Prostate gland (tissue), 2 donors: Measurements from ENCODE around the gene PNMT. TPM values are rescaled to one million over a fixed set of nuclear protein-coding genes. Genes with fewer than 3 reads are reported as not detected.

Experiments
- DNase-seq: peaks from one replicate; pipeline ENCODE4 v3.0.0-alpha.2; 2019; ENCODE audit warnings: low spot score
- H3K27ac ChIP-seq, 2 donors: fragments of 200-600 bp; sonication (generic); 2 replicates each; pipeline ENCODE4 v1.5.1; 2017 to 2019
- H3K27me3 ChIP-seq: fragments of 200-600 bp; sonication (generic); replicated peaks from 2 replicates; pipeline ENCODE4 v1.5.1; 2019; ENCODE audit not compliant: insufficient read depth
- H3K36me3 ChIP-seq, 2 donors: fragments of 200-600 bp; sonication (generic); 1 replicate in 1 of 2; 2 replicates in 1 of 2; pipeline versions ENCODE4 v1.5.1 to v1.8.1; 2017 to 2019
- H3K4me1 ChIP-seq: fragments of 200-600 bp; sonication (generic); replicated peaks from 2 replicates; pipeline ENCODE4 v1.5.1; 2019
- H3K4me3 ChIP-seq, 2 donors: fragments of 200-600 bp; sonication (generic); 2 replicates each; pipeline ENCODE4 v1.5.1; 2017 to 2019
- H3K9me3 ChIP-seq: fragments of 200-600 bp; sonication (generic); 2 replicates; pipeline ENCODE4 v1.5.1; 2017
- POLR2A ChIP-seq: fragments of 450-650 bp; IDR thresholded peaks from one replicate; pipeline ENCODE4 v1.6.1; 2016; ENCODE audit warnings: antibody characterized with exemption, mild to moderate bottlenecking
- POLR2AphosphoS5 ChIP-seq: sonication (generic); formaldehyde crosslinking; IDR thresholded peaks from one replicate; pipeline ENCODE4 v1.6.1; 2017; ENCODE audit warnings: antibody characterized with exemption
- WGBS: methylation state at CpG from one replicate; pipeline ENCODE4 v1.1.5; 2018; 5-methylcytosine and 5-hydroxymethylcytosine counted together
- intact Hi-C: fragments of 100-400 bp; cut with DNase I; formaldehyde crosslinking; loops from one replicate; pipeline ENCODE4 v1.14.2; 2022
- total RNA-seq, 2 donors: library from RNA; depleted of rRNA; stranded (reverse); fragments of >200 nt; gene quantifications; one replicate each; pipeline ENCODE4 v1.1.0, GENCODE V29; 2016
- TF ChIP-seq, protein P1 (sequence below), 4 experiments: fragments of 200-600 bp in 2 of 4; fragments of 450-650 bp in 2 of 4; sonication (generic) in 2 of 4; IDR thresholded peaks; 1 replicate in 3 of 4; 2 replicates in 1 of 4; pipeline ENCODE4 v1.5.1; 2016 to 2019; ENCODE audit warnings: antibody characterized with exemption in 4 of 4, mild to moderate bottlenecking in 2 of 4, moderate library complexity in 2 of 4

PNMT gene
- total RNA-seq, 2 donors from 2014 or later = 2.7 to 5.8 TPM

DNA sequence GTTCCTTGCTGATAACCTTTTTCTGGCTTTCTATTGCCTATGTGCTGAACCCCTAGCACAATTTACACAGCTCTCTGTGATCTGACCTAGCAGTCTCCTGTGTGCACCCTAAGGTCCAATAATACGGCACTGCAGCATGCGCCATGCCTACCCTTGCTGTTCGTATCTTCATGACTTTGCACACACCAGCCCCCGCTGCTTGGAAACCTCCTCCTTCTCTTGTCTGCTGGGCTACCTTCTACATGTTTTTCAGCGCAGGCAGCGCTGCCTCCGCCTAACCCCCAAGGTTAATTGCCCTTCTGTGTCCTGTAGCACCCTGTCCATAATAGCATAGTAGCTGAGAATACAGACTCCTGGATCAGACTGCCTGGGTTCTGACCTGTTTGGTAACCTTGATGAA lies 29.9 kb upstream of the PNMT start:
- intact Hi-C loops = loop anchor here (5.0 kb wide), 1 partner anchor 39 kb away; no protein-coding TSS in a partner anchor
- Histone ChIP-seq H3K4me3 (peak overlapping the region in 1 of 2 donors; percentile 66), H3K27ac (no peak overlapping the region), H3K36me3 (no peaks in the 10 kb centered on the region), H3K27me3 (no peaks in the 10 kb centered on the region), H3K4me1 (peaks cover 19% of the 10 kb centered on the region), H3K9me3 (no peaks in the 10 kb centered on the region)
- TF ChIP-seq POLR2A (no peak), POLR2AphosphoS5 (no peak)
- TF ChIP-seq, protein P1, sequence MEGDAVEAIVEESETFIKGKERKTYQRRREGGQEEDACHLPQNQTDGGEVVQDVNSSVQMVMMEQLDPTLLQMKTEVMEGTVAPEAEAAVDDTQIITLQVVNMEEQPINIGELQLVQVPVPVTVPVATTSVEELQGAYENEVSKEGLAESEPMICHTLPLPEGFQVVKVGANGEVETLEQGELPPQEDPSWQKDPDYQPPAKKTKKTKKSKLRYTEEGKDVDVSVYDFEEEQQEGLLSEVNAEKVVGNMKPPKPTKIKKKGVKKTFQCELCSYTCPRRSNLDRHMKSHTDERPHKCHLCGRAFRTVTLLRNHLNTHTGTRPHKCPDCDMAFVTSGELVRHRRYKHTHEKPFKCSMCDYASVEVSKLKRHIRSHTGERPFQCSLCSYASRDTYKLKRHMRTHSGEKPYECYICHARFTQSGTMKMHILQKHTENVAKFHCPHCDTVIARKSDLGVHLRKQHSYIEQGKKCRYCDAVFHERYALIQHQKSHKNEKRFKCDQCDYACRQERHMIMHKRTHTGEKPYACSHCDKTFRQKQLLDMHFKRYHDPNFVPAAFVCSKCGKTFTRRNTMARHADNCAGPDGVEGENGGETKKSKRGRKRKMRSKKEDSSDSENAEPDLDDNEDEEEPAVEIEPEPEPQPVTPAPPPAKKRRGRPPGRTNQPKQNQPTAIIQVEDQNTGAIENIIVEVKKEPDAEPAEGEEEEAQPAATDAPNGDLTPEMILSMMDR (IDR thresholded peaks at IDR 0.05) = no peak
- WGBS = 90% methylated on average over 7 of the region's 7 CpGs
- no peak for DNase-seq

DNA sequence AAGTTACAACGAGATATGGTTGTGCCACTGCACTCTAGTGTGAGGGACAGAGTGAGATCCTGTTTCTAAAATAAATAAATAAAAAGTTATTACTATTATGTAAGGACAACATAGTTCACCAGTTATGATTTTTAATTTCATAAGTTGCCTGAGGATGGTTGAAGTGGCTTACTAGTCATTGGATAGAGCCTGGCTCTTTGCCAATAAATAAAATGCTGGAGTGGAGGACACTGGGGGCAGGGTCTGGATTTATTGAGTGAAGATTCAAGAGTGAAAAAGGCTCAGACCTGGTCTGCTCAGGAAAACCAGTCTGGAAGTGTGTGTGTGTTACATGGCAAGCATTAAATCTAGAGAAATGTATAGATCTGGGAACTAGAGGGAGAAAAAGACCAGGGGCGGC lies 29.2 kb upstream of the PNMT start:
- H3K4me1 ChIP-seq = peaks cover 19% of the 10 kb centered on the region
- intact Hi-C loops = loop anchor here (5.0 kb wide), 1 partner anchor 38 kb away; no protein-coding TSS in a partner anchor

DNA sequence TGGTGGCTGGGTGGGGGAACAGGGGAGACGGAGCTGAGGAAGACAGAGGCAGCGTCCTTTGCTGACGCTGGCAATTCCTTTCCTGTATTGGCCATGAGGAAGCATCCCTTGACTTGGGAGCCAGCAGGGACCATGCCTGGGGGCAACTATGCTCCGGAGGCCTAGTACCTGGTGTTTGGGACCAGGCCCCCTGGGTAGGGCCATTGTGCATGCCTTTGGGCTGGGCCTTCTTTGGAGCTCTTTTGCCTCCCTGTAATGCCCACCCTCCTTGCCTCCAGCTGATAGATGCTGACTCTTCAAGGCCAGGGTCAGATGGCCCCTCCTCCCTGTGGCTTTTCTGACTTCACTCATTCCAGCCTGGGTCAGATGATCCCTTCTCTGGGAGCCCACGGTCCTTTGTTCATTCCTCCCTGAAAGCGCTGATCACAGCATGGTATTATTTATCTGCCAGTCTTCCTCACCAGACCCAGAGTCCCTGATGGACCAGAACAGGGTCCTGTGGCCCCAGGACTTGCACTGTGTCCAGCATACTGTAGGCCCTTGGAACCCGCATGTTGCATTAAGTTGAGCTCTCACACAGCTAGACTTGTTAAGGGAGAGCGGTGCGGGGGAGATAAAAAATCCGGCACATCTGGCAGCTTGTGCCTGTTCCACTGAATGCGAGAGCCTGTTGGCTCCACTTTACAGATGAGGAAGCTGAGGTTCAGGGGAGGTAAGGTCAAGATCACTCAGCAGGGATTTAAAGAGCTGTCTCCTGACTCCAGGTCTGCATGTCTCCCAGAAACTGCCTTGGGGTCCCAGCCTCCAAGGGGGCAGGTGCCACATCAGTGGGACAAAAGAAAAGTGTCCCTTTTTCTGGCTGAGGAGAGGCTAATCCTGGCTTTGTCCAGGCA lies 28.4 kb upstream of the PNMT start:
- Histone ChIP-seq H3K27ac (no peak overlapping the region), H3K36me3 (no peaks in the 10 kb centered on the region), H3K4me3 (no peak overlapping the region), H3K9me3 (no peaks in the 10 kb centered on the region), H3K4me1 (peaks cover 20% of the 10 kb centered on the region), H3K27me3 (no peaks in the 10 kb centered on the region)
- TF ChIP-seq POLR2A (no peak), POLR2AphosphoS5 (no peak)
- TF ChIP-seq, protein P1 (IDR thresholded peaks at IDR 0.05) = no peak
- no peak for DNase-seq
- intact Hi-C loops = loop anchor here (5.0 kb wide), 1 partner anchor 37 kb away; no protein-coding TSS in a partner anchor
- WGBS = 85% methylated on average over 11 of the region's 11 CpGs

More for the DNA sequence above, 29.2 kb upstream of the PNMT start:
- Histone ChIP-seq H3K27ac (no peak overlapping the region), H3K9me3 (no peaks in the 10 kb centered on the region), H3K4me3 (no peak overlapping the region), H3K36me3 (no peaks in the 10 kb centered on the region), H3K27me3 (no peaks in the 10 kb centered on the region)
- TF ChIP-seq, protein P1 (IDR thresholded peaks at IDR 0.05) = no peak
- no peak for TF ChIP-seq POLR2AphosphoS5
- TF ChIP-seq POLR2A = no peak
- DNase-seq = no peak
- WGBS = 63% methylated on average over 2 of the region's 2 CpGs

DNA sequence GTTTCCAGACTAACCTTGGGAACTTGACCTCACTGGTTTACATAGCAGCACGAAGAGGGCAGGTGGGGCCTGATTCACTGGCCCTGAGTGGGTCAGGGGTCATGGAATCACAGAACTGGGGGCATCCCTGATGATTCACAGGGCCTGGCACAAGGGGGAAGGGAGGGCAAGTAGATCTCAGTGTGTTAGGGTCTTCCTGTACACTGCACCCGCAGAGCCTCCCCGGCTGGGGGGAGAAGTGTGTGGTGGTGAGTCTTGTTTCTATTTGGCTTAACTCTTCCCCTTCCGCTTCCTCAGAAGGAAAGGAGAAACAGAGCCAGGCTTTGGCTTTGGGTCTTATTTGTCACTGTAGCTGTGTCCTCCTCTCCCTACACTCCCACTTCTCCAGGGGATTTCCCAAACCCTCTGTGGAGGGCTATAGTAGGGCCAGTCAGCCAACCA lies 27.6 kb upstream of the PNMT start:
- WGBS = 62% methylated on average over 4 of the region's 4 CpGs
- intact Hi-C loops = no loop called here
- Histone ChIP-seq H3K4me3 (no peak overlapping the region), H3K9me3 (no peaks in the 10 kb centered on the region), H3K27me3 (no peaks in the 10 kb centered on the region), H3K4me1 (peaks cover 20% of the 10 kb centered on the region), H3K27ac (no peak overlapping the region), H3K36me3 (no peaks in the 10 kb centered on the region)
- no peak for TF ChIP-seq POLR2A
- TF ChIP-seq POLR2AphosphoS5 = no peak
- TF ChIP-seq, protein P1 (IDR thresholded peaks at IDR 0.05) = no peak
- DNase-seq = no peak
